HL-60 (cell line): ENCODE data around the gene KATNAL1.

Experiments
- DNase-seq, 2 experiments: peaks; one replicate each; pipeline ENCODE4 v3.0.0-alpha.2; 2010 to 2020; ENCODE audit warnings: low read depth in 1 of 2, low spot score in 1 of 2
- H3K27ac ChIP-seq: fragments of 250-450 bp; sonication (Bioruptor Pico); replicated peaks from 2 replicates; pipeline ENCODE4 v1.5.1; 2020; ENCODE audit warnings: mild to moderate bottlenecking, moderate library complexity
- H3K27me3 ChIP-seq: fragments of 250-450 bp; sonication (Bioruptor Pico); 2 replicates; pipeline ENCODE4 v1.5.1; 2021; ENCODE audit warnings: mild to moderate bottlenecking, moderate library complexity; ENCODE audit not compliant: insufficient read depth, poor library complexity, severe bottlenecking
- H3K4me3 ChIP-seq: replicated peaks from 2 replicates; pipeline ENCODE4 v1.5.1; 2011; ENCODE audit warnings: mild to moderate bottlenecking, control low read depth, low read length; ENCODE audit not compliant: insufficient read depth
- GABPA ChIP-seq: IDR thresholded peaks from 2 replicates; pipeline ENCODE4 v1.6.1; 2012; ENCODE audit warnings: low read depth
- POLR2AphosphoS5 ChIP-seq: IDR thresholded peaks from 2 replicates; pipeline ENCODE4 v1.6.1; 2012; ENCODE audit warnings: low read depth
- REST ChIP-seq: IDR thresholded peaks from 2 replicates; pipeline ENCODE4 v1.6.1; 2012; ENCODE audit warnings: low read depth; ENCODE audit not compliant: insufficient replicate concordance
- SPI1 ChIP-seq: IDR thresholded peaks from 2 replicates; pipeline ENCODE4 v1.6.1; 2012; ENCODE audit warnings: low read depth, mild to moderate bottlenecking, borderline replicate concordance
- TF ChIP-seq, protein P1 (sequence below): IDR thresholded peaks from one replicate; pipeline ENCODE4 v1.5.1; 2011; ENCODE audit warnings: low read length, control low read depth, inconsistent platforms; ENCODE audit not compliant: insufficient read depth

KATNAL1 gene

DNA sequence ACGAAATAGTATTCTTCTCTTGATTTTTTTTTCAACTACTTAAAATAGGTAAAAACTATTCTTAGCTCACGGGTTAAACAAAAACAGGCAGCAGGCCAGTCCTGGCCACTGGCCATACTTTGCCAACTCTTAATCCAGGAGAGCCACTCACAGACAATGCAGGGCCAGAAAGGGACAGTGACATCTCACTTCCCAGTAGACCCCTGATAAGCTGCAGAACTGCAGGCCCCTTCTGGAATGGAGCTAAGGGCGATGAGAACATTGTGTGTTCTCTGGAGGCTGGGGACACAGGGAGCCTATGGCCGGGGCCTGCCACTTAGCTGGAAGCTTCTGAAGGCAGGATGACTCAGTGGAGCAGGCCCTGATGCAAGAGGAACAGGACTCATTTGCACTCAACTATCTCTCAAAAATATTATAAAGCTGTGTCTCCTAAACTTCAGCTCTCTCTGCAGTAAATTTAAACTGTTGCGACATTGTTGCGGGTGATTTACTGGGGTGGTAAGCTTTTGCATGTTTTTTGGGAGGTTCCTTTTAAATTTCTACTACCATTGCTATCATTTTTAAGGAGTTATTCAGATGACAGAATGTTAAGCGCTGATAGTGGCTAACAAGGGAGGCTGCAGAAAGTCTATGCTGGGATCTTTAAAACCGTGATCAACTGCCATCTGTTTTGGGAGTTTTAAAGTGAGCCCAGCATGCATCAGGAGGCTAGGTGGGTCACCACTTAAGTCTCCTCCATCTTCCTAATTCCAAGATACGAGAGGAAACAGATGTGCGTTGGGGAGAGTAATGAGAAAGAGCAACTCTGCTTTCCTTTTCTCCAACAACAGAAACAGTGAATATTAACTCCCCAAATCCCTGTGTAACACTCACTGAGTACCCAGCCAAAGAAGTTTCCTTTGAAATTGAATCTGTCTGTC lies 33.2 kb upstream of the KATNAL1 start:
- Histone ChIP-seq H3K27me3 (no peaks in the 10 kb centered on the region), H3K4me3 (no peak overlapping the region), H3K27ac (no peak overlapping the region)
- TF ChIP-seq REST (no peak), POLR2AphosphoS5 (no peak), GABPA (no peak), SPI1 (no peak)
- TF ChIP-seq, protein P1, sequence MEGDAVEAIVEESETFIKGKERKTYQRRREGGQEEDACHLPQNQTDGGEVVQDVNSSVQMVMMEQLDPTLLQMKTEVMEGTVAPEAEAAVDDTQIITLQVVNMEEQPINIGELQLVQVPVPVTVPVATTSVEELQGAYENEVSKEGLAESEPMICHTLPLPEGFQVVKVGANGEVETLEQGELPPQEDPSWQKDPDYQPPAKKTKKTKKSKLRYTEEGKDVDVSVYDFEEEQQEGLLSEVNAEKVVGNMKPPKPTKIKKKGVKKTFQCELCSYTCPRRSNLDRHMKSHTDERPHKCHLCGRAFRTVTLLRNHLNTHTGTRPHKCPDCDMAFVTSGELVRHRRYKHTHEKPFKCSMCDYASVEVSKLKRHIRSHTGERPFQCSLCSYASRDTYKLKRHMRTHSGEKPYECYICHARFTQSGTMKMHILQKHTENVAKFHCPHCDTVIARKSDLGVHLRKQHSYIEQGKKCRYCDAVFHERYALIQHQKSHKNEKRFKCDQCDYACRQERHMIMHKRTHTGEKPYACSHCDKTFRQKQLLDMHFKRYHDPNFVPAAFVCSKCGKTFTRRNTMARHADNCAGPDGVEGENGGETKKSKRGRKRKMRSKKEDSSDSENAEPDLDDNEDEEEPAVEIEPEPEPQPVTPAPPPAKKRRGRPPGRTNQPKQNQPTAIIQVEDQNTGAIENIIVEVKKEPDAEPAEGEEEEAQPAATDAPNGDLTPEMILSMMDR: no peak
- DNase-seq: peak; percentile 60 to 65

- no peak for TF ChIP-seq SPI1
- no peak for TF ChIP-seq GABPA
- no peak for TF ChIP-seq REST
- TF ChIP-seq, protein P1: no peak
- no peak for TF ChIP-seq POLR2AphosphoS5
- H3K27me3 ChIP-seq: no peaks in the 10 kb centered on the region
- no peak overlapping the region for H3K4me3 ChIP-seq
- no peak overlapping the region for H3K27ac ChIP-seq
- DNase-seq: no peak
Observed at GRCh38 chr13:30339738-30340330, 32.5 kb upstream of the KATNAL1 start.

- no peak overlapping the region for H3K27ac ChIP-seq
- no peak overlapping the region for H3K4me3 ChIP-seq
- DNase-seq: no peak
- no peaks in the 10 kb centered on the region for H3K27me3 ChIP-seq
- TF ChIP-seq, protein P1: no peak
Observed at GRCh38 chr13:30338952-30339351, 31.6 kb upstream of the KATNAL1 start.
